Gastrocnemius medialis (tissue), 4 donors: ENCODE results near the gene ZNF865. TPM values are rescaled to one million over a fixed set of nuclear protein-coding genes. Genes with fewer than 3 reads are reported as not detected.

Source experiments
- ATAC-seq, 2 donors: fragments of 150-250 bp; one replicate each; pipeline ENCODE4 v1.9.1; 2016
- DNase-seq, 2 donors: peaks; one replicate each; pipeline ENCODE4 v3.0.0-alpha.2; 2019
- H3K27ac ChIP-seq, 4 donors: fragments of 200-600 bp; sonication (generic); 1 replicate in 1 of 4; 2 replicates in 3 of 4; pipeline ENCODE4 v1.5.1; 2016 to 2018; ENCODE audit warnings: mild to moderate bottlenecking in 2 of 4, moderate library complexity in 1 of 4
- H3K27me3 ChIP-seq, 3 donors: fragments of 200-600 bp; sonication (generic) in 2 of 3; 1 replicate in 1 of 3; 2 replicates in 2 of 3; pipeline versions ENCODE4 v1.5.1 to v1.6.0; 2016 to 2019; ENCODE audit warnings: mild to moderate bottlenecking in 1 of 3, moderate library complexity in 1 of 3
- H3K36me3 ChIP-seq, 2 donors: fragments of 200-600 bp; sonication (generic) in 1 of 2; one replicate each; pipeline ENCODE4 v1.5.1; 2017 to 2018
- H3K4me1 ChIP-seq, 2 donors: fragments of 200-600 bp; sonication (generic) in 1 of 2; one replicate each; pipeline ENCODE4 v1.5.1; 2016 to 2017; ENCODE audit warnings: mild to moderate bottlenecking in 2 of 2
- H3K4me3 ChIP-seq, 4 donors: fragments of 200-600 bp; sonication (generic) in 3 of 4; 1 replicate in 1 of 4; 2 replicates in 3 of 4; pipeline ENCODE4 v1.5.1; 2016 to 2019; ENCODE audit warnings: mild to moderate bottlenecking in 2 of 4
- H3K9me3 ChIP-seq, 3 donors: fragments of 200-600 bp; sonication (generic) in 2 of 3; 1 replicate in 1 of 3; 2 replicates in 2 of 3; pipeline ENCODE4 v1.5.1; 2016 to 2019
- CTCF ChIP-seq, 5 experiments: fragments of 450-650 bp in 3 of 5; fragments of 200-600 bp in 2 of 5; sonication (generic) in 2 of 5; IDR thresholded peaks in 4 of 5; conservative IDR thresholded peaks in 1 of 5; 1 replicate in 4 of 5; 2 replicates in 1 of 5; pipeline ENCODE4 v1.5.1; 2016 to 2019; ENCODE audit warnings: antibody characterized with exemption in 5 of 5, mild to moderate bottlenecking in 3 of 5, moderate library complexity in 3 of 5
- POLR2A ChIP-seq, 2 donors: fragments of 450-650 bp; IDR thresholded peaks; one replicate each; pipeline ENCODE4 v1.6.1; 2017; ENCODE audit warnings: antibody characterized with exemption in 2 of 2, mild to moderate bottlenecking in 2 of 2, moderate library complexity in 2 of 2
- in situ Hi-C, 4 donors: fragments of 200-750 bp; cut with MboI; loops; one replicate each; pipeline versions ENCODE4 v1.15.0 to v1.8.0; 2017; ENCODE audit warnings: low sequenced_read_pairs in 4 of 4
- intact Hi-C: fragments of 100-400 bp; cut with DNase I; formaldehyde crosslinking; loops from one replicate; pipeline ENCODE4 v1.15.1; 2023; ENCODE audit warnings: low total_unique reads
- total RNA-seq, 4 donors: library from RNA; depleted of rRNA; stranded (reverse); fragments of >200 nt; gene quantifications; one replicate each; pipeline versions ENCODE4 v1.1.0 to v1.2.3, GENCODE V29; 2016

The ZNF865 gene
- total RNA-seq, 4 donors from 2014 or later, result 10.3 to 23.4 (median 15.2) TPM

GRCh38 chr19:55625004-55625326 lies 19.5 kb downstream of the ZNF865 start:
- Histone ChIP-seq H3K4me1 (peaks cover 26 to 31% of the 10 kb centered on the region in 2 donors), H3K27ac (peak overlapping the region; percentile 97 to 99 (median 98)), H3K27me3 (no peaks in the 10 kb centered on the region), H3K36me3 (peaks cover 0 to 7% of the 10 kb centered on the region in 2 donors), H3K9me3 (no peaks in the 10 kb centered on the region), H3K4me3 (peak overlapping the region; percentile 71 to 77 (median 74))
- in situ Hi-C loops (loop anchor here in 3 of 4 donors (5.0 to 25.0 kb wide), 2 partner anchors 108 to 488 kb away; partner anchors contain the start of gene TNNT1 (in 1 of the 3)), intact Hi-C loops (loop anchor here (2.0 kb wide), 1 partner anchor 30 kb away; the partner anchor contains the start of gene U2AF2)
- TF ChIP-seq CTCF (IDR thresholded peaks at IDR 0.05 in 4 of 5, conservative IDR thresholded peaks at IDR 0.05 in 1 of 5) (no peak), POLR2A (IDR thresholded peaks at IDR 0.05) (no peak)
- no peak for DNase-seq
- no peak for ATAC-seq

- Histone ChIP-seq H3K4me3 (no peak overlapping the region), H3K36me3 (peaks cover 0 to 5% of the 10 kb centered on the region in 2 donors), H3K27ac (no peak overlapping the region), H3K27me3 (no peaks in the 10 kb centered on the region), H3K9me3 (no peaks in the 10 kb centered on the region), H3K4me1 (peaks cover 17 to 19% of the 10 kb centered on the region in 2 donors)
- ATAC-seq, result no peak
- intact Hi-C loops (no loop called here), in situ Hi-C loops (loop anchor here in 3 of 4 donors (5.0 to 25.0 kb wide), 2 partner anchors 109 to 489 kb away; partner anchors contain the start of gene TNNT1 (in 1 of the 3))
- TF ChIP-seq POLR2A (IDR thresholded peaks at IDR 0.05) (no peak), CTCF (IDR thresholded peaks at IDR 0.05 in 4 of 5, conservative IDR thresholded peaks at IDR 0.05 in 1 of 5) (no peak)
- no peak for DNase-seq
Observed at GRCh38 chr19:55626350-55626749, 20.9 kb downstream of the ZNF865 start.

GRCh38 chr19:55632463-55632834 lies 27.0 kb downstream of the ZNF865 start:
- in situ Hi-C loops, result loop anchor here in 3 of 4 donors (10.0 to 25.0 kb wide), 3 partner anchors 48 to 495 kb away; partner anchors contain the start of genes TNNT1 (in 1 of the 3) and ZNF579 (in 1 of the 3)
- intact Hi-C loops, result loop anchor here (1.0 to 5.0 kb wide), 3 partner anchors 21 to 165 kb away; no protein-coding TSS in a partner anchor

GRCh38 chr19:55633861-55634260 lies 28.4 kb downstream of the ZNF865 start:
- no peaks in the 10 kb centered on the region for H3K9me3 ChIP-seq
- H3K36me3 ChIP-seq, result no peaks in the 10 kb centered on the region
- peak overlapping the region in 2 of 4 donors; percentile 92 for H3K4me3 ChIP-seq
- DNase-seq (no peak), ATAC-seq (no peak)
- peak overlapping the region; percentile 90 to 100 (median 98) for H3K27ac ChIP-seq
- intact Hi-C loops (loop anchor here (2.0 to 5.0 kb wide), 2 partner anchors 53 to 167 kb away; partner anchors contain the start of gene ZNF579), in situ Hi-C loops (loop anchor here in 3 of 4 donors (10.0 to 25.0 kb wide), 3 partner anchors 49 to 497 kb away; partner anchors contain the start of genes TNNT1 (in 1 of the 3) and ZNF579 (in 1 of the 3))
- no peaks in the 10 kb centered on the region for H3K27me3 ChIP-seq
- TF ChIP-seq CTCF (IDR thresholded peaks at IDR 0.05 in 4 of 5, conservative IDR thresholded peaks at IDR 0.05 in 1 of 5), result no peak
- TF ChIP-seq POLR2A (IDR thresholded peaks at IDR 0.05), result no peak
- peaks cover 38 to 39% of the 10 kb centered on the region in 2 donors for H3K4me1 ChIP-seq

More at GRCh38 chr19:55632463-55632834, 27.0 kb downstream of the ZNF865 start:
- no peak overlapping the region for H3K4me3 ChIP-seq
- DNase-seq (peak; percentile 82 to 91), ATAC-seq (peak; percentile 59 to 70)
- H3K27ac ChIP-seq, result peak overlapping the region; percentile 90 to 100 (median 98)
- no peaks in the 10 kb centered on the region for H3K27me3 ChIP-seq
- H3K9me3 ChIP-seq, result no peaks in the 10 kb centered on the region
- H3K36me3 ChIP-seq, result no peaks in the 10 kb centered on the region
- TF ChIP-seq CTCF (IDR thresholded peaks at IDR 0.05 in 4 of 5, conservative IDR thresholded peaks at IDR 0.05 in 1 of 5) (peak; percentile 86 to 95 (median 91)), POLR2A (IDR thresholded peaks at IDR 0.05) (no peak)
- peaks cover 24 to 27% of the 10 kb centered on the region in 2 donors for H3K4me1 ChIP-seq
